Astrocyte (in vitro differentiated cells and primary cell): Measurements from ENCODE around the gene FAM13C. TPM values are rescaled to one million over a fixed set of nuclear protein-coding genes. Genes with fewer than 3 reads are reported as not detected.

Source experiments
- DNase-seq: peaks from one replicate; pipeline ENCODE4 v3.0.0-alpha.2; 2010; ENCODE audit warnings: low read depth
- FAIRE-seq: peaks from 2 replicates; lab custom pipeline; 2011; peaks lifted over from hg19 to GRCh38; lab: Jason Lieb, UNC
- H2AFZ ChIP-seq: 2 replicates; pipeline ENCODE4 v1.6.0; 2012; ENCODE audit warnings: low read depth, low read length, inconsistent platforms
- H3K27ac ChIP-seq: 2 replicates; pipeline ENCODE4 v1.5.1; 2011; ENCODE audit warnings: low read depth, low read length, inconsistent platforms
- H3K27me3 ChIP-seq: 2 replicates; pipeline ENCODE4 v1.6.0; 2011; ENCODE audit warnings: low read length, inconsistent platforms; ENCODE audit not compliant: insufficient read depth
- H3K36me3 ChIP-seq: 2 replicates; pipeline ENCODE4 v1.5.1; 2011; ENCODE audit warnings: low read length, inconsistent platforms; ENCODE audit not compliant: insufficient read depth
- H3K4me1 ChIP-seq: 2 replicates; pipeline ENCODE4 v1.5.1; 2011; ENCODE audit warnings: low read length, inconsistent platforms; ENCODE audit not compliant: insufficient read depth
- H3K4me2 ChIP-seq: 2 replicates; pipeline ENCODE4 v1.6.0; 2012; ENCODE audit warnings: low read length, inconsistent platforms
- H3K4me3 ChIP-seq: 2 replicates; pipeline ENCODE4 v1.5.1; 2011; ENCODE audit warnings: low read depth, mild to moderate bottlenecking, low read length, inconsistent platforms; ENCODE audit not compliant: insufficient read depth
- H3K79me2 ChIP-seq: 2 replicates; pipeline ENCODE4 v1.6.0; 2012; ENCODE audit warnings: mild to moderate bottlenecking, low read length, inconsistent platforms; ENCODE audit not compliant: insufficient read depth
- H3K9ac ChIP-seq: 2 replicates; pipeline ENCODE4 v1.6.0; 2012; ENCODE audit warnings: mild to moderate bottlenecking, low read length, inconsistent platforms
- H3K9me3 ChIP-seq: 2 replicates; pipeline ENCODE4 v1.5.1; 2012; ENCODE audit warnings: low read depth, mild to moderate bottlenecking, low read length, inconsistent platforms; ENCODE audit not compliant: insufficient read depth
- H4K20me1 ChIP-seq: 2 replicates; pipeline ENCODE4 v1.6.0; 2012; ENCODE audit warnings: low read length, inconsistent platforms; ENCODE audit not compliant: insufficient read depth
- H3K27ac Mint-ChIP-seq: one replicate; pipeline ENCODE4 v1.8.0; 2021; ENCODE audit warnings: mild to moderate bottlenecking, mixed read lengths; ENCODE audit not compliant: unreplicated experiment
- H3K27me3 Mint-ChIP-seq: one replicate; pipeline ENCODE4 v1.8.0; 2021; ENCODE audit warnings: low read depth, mixed read lengths; ENCODE audit not compliant: unreplicated experiment
- H3K36me3 Mint-ChIP-seq: one replicate; pipeline ENCODE4 v1.8.0; 2021; ENCODE audit warnings: low read depth, mixed read lengths; ENCODE audit not compliant: unreplicated experiment
- H3K4me1 Mint-ChIP-seq: one replicate; pipeline ENCODE4 v1.8.0; 2021; ENCODE audit warnings: low read depth, mixed read lengths; ENCODE audit not compliant: unreplicated experiment
- H3K4me3 Mint-ChIP-seq: one replicate; pipeline ENCODE4 v1.8.0; 2021; ENCODE audit warnings: mild to moderate bottlenecking, moderate library complexity, mixed read lengths; ENCODE audit not compliant: unreplicated experiment
- H3K9me3 Mint-ChIP-seq: one replicate; pipeline ENCODE4 v1.8.0; 2021; ENCODE audit warnings: mild to moderate bottlenecking, mixed read lengths; ENCODE audit not compliant: unreplicated experiment
- CTCF ChIP-seq: IDR thresholded peaks from 2 replicates; pipeline ENCODE4 v1.5.1; 2011; ENCODE audit warnings: low read depth, mild to moderate bottlenecking, inconsistent platforms, low read length, moderate library complexity; ENCODE audit not compliant: insufficient read depth
- EZH2 ChIP-seq: IDR thresholded peaks from 2 replicates; pipeline ENCODE4 v1.6.1; 2012; ENCODE audit warnings: mild to moderate bottlenecking, low read length, inconsistent platforms; ENCODE audit not compliant: insufficient read depth
- total RNA-seq: library from RNA; stranded (reverse); gene quantifications from 2 replicates; pipeline ENCODE4 v1.2.1, GENCODE V29; 2021

FAM13C gene
- total RNA-seq, 1 donor from 2014 or later = 8.7 TPM

GRCh38 chr10:59315465-59315864, 46.9 kb downstream of the FAM13C start:
- Histone ChIP-seq H3K79me2 (no peaks in the 10 kb centered on the region), H3K9me3 (no peaks in the 10 kb centered on the region), H4K20me1 (no peaks in the 10 kb centered on the region), H3K4me1 (no peaks in the 10 kb centered on the region), H3K9ac (no peak overlapping the region), H3K27ac (no peak overlapping the region), H3K36me3 (no peaks in the 10 kb centered on the region), H3K27me3 (no peaks in the 10 kb centered on the region), H3K4me3 (no peak overlapping the region), H3K4me2 (no peak overlapping the region), H2AFZ (no peak overlapping the region)
- Mint-ChIP-seq H3K27ac (no peak overlapping the region), H3K27me3 (peaks cover 4% of the 10 kb centered on the region), H3K9me3 (no peaks in the 10 kb centered on the region), H3K4me1 (peaks cover 6% of the 10 kb centered on the region), H3K36me3 (peaks cover 3% of the 10 kb centered on the region), H3K4me3 (no peak overlapping the region)
- no peak for TF ChIP-seq EZH2
- FAIRE-seq = no peak
- DNase-seq = no peak

GRCh38 chr10:59314268-59314667, 48.1 kb downstream of the FAM13C start:
- H3K27me3 Mint-ChIP-seq = peaks cover 4% of the 10 kb centered on the region
- peaks cover 3% of the 10 kb centered on the region for H3K36me3 Mint-ChIP-seq
- H3K27me3 ChIP-seq = no peaks in the 10 kb centered on the region
- no peaks in the 10 kb centered on the region for H3K79me2 ChIP-seq
- H3K36me3 ChIP-seq = no peaks in the 10 kb centered on the region
- H4K20me1 ChIP-seq = no peaks in the 10 kb centered on the region
- TF ChIP-seq CTCF (no peak), EZH2 (no peak)
- H3K9me3 ChIP-seq = no peaks in the 10 kb centered on the region
- H3K4me3 ChIP-seq = no peak overlapping the region
- no peak overlapping the region for H2AFZ ChIP-seq
- H3K9ac ChIP-seq = no peak overlapping the region
- H3K4me2 ChIP-seq = no peak overlapping the region
- H3K9me3 Mint-ChIP-seq = no peaks in the 10 kb centered on the region
- no peak for DNase-seq
- no peak overlapping the region for H3K27ac Mint-ChIP-seq
- peaks cover 6% of the 10 kb centered on the region for H3K4me1 Mint-ChIP-seq
- H3K4me3 Mint-ChIP-seq = no peak overlapping the region
- H3K4me1 ChIP-seq = no peaks in the 10 kb centered on the region
- no peak overlapping the region for H3K27ac ChIP-seq
- no peak for FAIRE-seq

GRCh38 chr10:59312247-59312646, 50.1 kb downstream of the FAM13C start:
- Mint-ChIP-seq H3K4me3 (no peak overlapping the region), H3K9me3 (no peaks in the 10 kb centered on the region), H3K27ac (no peak overlapping the region), H3K27me3 (peaks cover 4% of the 10 kb centered on the region), H3K36me3 (peaks cover 3% of the 10 kb centered on the region), H3K4me1 (peaks cover 6% of the 10 kb centered on the region)
- H3K9ac ChIP-seq = no peak overlapping the region
- DNase-seq (no peak), FAIRE-seq (no peak)
- TF ChIP-seq EZH2 (no peak), CTCF (no peak)
- no peaks in the 10 kb centered on the region for H3K27me3 ChIP-seq
- H3K4me1 ChIP-seq = no peaks in the 10 kb centered on the region
- H3K36me3 ChIP-seq = no peaks in the 10 kb centered on the region
- no peaks in the 10 kb centered on the region for H4K20me1 ChIP-seq
- no peak overlapping the region for H3K4me3 ChIP-seq
- no peak overlapping the region for H2AFZ ChIP-seq
- H3K4me2 ChIP-seq = no peak overlapping the region
- H3K27ac ChIP-seq = no peak overlapping the region
- no peaks in the 10 kb centered on the region for H3K9me3 ChIP-seq
- no peaks in the 10 kb centered on the region for H3K79me2 ChIP-seq
